ENCODE results near the gene ATF7IP2. TPM values are rescaled to one million over a fixed set of nuclear protein-coding genes. Genes with fewer than 3 reads are reported as not detected.

The ATF7IP2 gene
- total and polyA plus RNA-seq, 9 of the 15 experiments (the other 6 are each of a cell fraction or from before 2014, with no cell fraction given), result 131 to 515 (median 196) TPM

GRCh38 chr16:10387188-10387617 is 1.3 kb downstream of the ATF7IP2 start (continued):
- TF ChIP-seq SMC3 (conservative IDR thresholded peaks at IDR 0.05; ENCODE audit: insufficient read depth, low read depth, low read length), result no peak
- TF ChIP-seq NONO (IDR thresholded peaks at IDR 0.05; ENCODE audit: low read depth in 2 of 2, low read length in 1 of 2), result 0 out of 4 replicates have a peak, but pooled peaks of 1 of the 2 experiments have one; percentile 8
- no peak for TF ChIP-seq ZFP91 (CRISPR knock-in tag; IDR thresholded peaks at IDR 0.05)
- no peak for TF ChIP-seq PTTG1 (tag; IDR thresholded peaks at IDR 0.05; ENCODE audit: low read depth)
- peak; percentile 11; the same call in 1 of the 2 replicates for TF ChIP-seq EP400 (IDR thresholded peaks at IDR 0.05)
- TF ChIP-seq ELF2 (CRISPR knock-in tag; IDR thresholded peaks at IDR 0.05), result no peak
- no peak for TF ChIP-seq KDM5B (IDR thresholded peaks at IDR 0.05; ENCODE audit: insufficient replicate concordance, low read depth, low read length)
- no peak for TF ChIP-seq ATF2 (CRISPR knock-in tag; IDR thresholded peaks at IDR 0.05)
- no peak for TF ChIP-seq XRCC4 (IDR thresholded peaks at IDR 0.05; ENCODE audit: extremely low read depth, insufficient read depth, insufficient read length)
- TF ChIP-seq MCM7 (IDR thresholded peaks at IDR 0.05), result no peak
- TF ChIP-seq ZNF197 (CRISPR knock-in tag; IDR thresholded peaks at IDR 0.05; ENCODE audit: low read depth), result no peak
- TF ChIP-seq NFYB (IDR thresholded peaks at IDR 0.05; ENCODE audit: extremely low read depth, insufficient read length), result no peak
- no peak for TF ChIP-seq ZSCAN29 (IDR thresholded peaks at IDR 0.05)
- TF ChIP-seq HEY1 (CRISPR knock-in tag; IDR thresholded peaks at IDR 0.05; ENCODE audit: borderline replicate concordance), result no peak
- no peak; the same call in 1 of the 2 replicates for TF ChIP-seq SMARCE1 (IDR thresholded peaks at IDR 0.05)
- TF ChIP-seq SMARCA4 (IDR thresholded peaks at IDR 0.05), result peak; percentile 37; the same call in 1 of the 2 replicates
- TF ChIP-seq POLR2B (IDR thresholded peaks at IDR 0.05; ENCODE audit: low read depth, partially characterized antibody), result peak; percentile 16
- TF ChIP-seq CBX8 (IDR thresholded peaks at IDR 0.05; ENCODE audit: borderline replicate concordance, extremely low read depth, low read depth, low read length, poor library complexity, severe bottlenecking), result no peak
- TF ChIP-seq HDAC6 (IDR thresholded peaks at IDR 0.05; ENCODE audit: low read depth, low read length), result no peak
- TF ChIP-seq ZNF644 (tag; IDR thresholded peaks at IDR 0.05; ENCODE audit: low read depth), result 0 out of 2 replicates have a peak, but pooled peaks have one; percentile 52
- no peak for TF ChIP-seq TARDBP (IDR thresholded peaks at IDR 0.05)
- peak in 1 of 2 experiments; percentile 80; a peak in 2 of 4 replicates for TF ChIP-seq RCOR1 (IDR thresholded peaks at IDR 0.05; ENCODE audit: borderline replicate concordance in 1 of 2, low read depth in 2 of 2, low read length in 2 of 2)
- TF ChIP-seq KAT2B (IDR thresholded peaks at IDR 0.05; ENCODE audit: low read depth, low read length), result no peak
- no peak for TF ChIP-seq ZNF347 (CRISPR knock-in tag; IDR thresholded peaks at IDR 0.05; ENCODE audit: low read depth)
- TF ChIP-seq ZBTB8A (IDR thresholded peaks at IDR 0.05; ENCODE audit: partially characterized antibody), result no peak
- TF ChIP-seq PPARD (CRISPR knock-in tag; IDR thresholded peaks at IDR 0.05), result no peak
- no peak for TF ChIP-seq PREB (CRISPR knock-in tag; IDR thresholded peaks at IDR 0.05)
